Raji (cell line): ENCODE results near the gene SCN4B.

Experiments
- POLR2A ChIP-seq: IDR thresholded peaks from 2 replicates; pipeline ENCODE4 v1.6.1; 2011; ENCODE audit warnings: low read depth, low read length, control low read depth; ENCODE audit not compliant: insufficient read depth

The SCN4B gene

DNA sequence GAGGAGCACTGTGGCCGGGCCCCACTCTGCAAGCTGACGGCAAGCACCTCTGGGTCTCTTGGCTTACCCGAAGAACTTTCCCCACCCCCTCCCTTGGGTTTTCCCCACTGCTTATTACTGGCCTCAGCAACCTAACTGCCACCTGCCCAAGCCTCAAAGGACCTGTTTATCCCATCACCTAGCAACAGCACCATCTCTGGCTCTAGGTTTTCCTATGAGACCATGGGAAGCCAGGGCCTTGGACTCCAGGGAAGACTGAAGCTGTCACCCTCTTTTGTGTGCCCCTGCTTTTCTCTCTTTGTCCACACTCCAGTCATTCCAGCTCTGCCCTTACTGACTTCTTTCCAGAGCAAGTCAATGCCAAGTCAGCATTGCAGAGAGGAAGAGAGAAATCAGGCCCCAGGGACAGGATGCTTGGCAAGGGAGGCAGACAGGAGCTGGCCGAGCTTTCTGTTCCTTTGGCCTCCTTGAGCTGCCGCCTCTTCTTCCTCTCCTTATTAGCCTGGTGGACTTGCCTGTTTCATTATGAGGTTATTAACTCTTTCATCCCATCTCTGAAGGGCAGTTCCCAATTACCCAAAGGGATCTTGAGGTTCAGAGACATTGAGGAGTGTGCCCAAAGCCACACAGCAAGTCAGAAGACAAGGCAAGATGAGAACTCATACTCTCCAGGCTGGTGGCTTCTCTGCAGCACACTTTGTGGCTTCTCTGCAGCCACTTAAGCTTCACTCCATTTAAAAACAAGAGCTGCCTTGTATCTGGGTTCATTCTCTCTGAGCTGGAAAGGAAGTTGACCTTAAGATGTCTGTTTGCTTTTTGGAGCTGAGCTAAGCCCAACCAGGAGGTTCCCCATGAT, 65.5 kb downstream of the SCN4B start, which contains the start of gene SMIM35:
Gene SMIM35, minus strand, starts transcription at position 51 of the 856 bp plus-strand sequence. CDS start 206 bp downstream, outside the sequence.
- TF ChIP-seq POLR2A, result no peak

DNA sequence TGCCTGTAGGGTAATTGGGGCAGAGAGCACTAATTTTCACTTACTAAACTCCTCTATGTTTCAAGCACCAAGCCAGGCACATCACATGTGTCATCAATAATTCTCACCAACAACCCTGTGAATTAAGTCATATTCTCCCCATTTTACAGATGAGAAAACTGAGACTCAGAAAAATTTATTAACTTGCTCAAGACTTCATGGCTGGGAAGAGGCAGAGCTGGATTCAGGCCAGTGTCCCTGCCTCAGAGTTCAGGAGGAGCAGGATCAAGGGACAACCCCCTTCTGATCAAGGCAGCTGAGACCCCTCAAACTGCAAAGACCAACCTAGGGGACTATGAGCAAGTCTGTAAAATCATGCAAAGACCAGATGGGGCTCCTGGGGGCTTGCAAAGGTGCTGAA, 68.0 kb downstream of the SCN4B start:
- no peak for TF ChIP-seq POLR2A

DNA sequence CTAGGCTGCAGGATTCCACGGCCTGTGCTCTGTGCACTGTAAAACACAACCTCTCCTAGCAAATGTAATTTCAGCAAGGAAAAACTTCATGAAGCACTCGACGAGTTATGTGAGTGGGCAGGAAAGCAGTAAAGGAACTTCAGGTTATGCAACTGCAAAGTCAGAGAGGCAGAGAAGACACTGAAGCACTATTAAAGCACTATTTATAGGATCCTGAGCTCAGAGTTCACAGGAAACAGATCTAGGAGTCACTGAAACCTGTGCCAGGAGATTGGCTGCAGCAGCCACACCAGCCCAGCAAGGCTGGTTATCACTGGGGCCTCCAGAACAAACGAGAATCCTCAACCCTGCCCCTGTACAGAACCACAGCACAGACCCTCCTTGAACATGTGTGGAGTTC, 68.4 kb downstream of the SCN4B start:
- no peak for TF ChIP-seq POLR2A
